Measurements from ENCODE around the gene ERCC8.

DNA sequence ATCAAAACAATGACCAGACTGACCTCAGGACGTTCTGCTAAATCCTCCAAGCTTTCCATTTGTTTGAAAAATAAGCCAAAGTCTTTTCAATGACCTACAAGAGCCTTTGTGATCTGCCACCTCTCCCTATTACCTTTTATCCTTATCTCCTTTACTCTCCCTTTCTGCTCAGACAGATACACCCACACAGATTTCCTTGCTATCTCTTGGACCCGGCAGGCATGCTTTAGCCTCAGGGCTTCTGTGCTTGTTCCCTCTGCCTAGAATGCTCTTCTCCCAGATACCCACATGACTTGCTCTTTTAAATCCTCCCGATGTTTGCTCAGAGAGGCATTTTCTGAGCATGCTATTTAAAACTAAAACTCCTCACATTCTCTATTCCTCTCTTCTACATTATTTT is 91.9 kb downstream of the ERCC8 start:
- no peak for TF ChIP-seq CTCF (IDR thresholded peaks at IDR 0.05; ENCODE audit: low read depth, low read length, missing input control)
- TF ChIP-seq REST (IDR thresholded peaks at IDR 0.05) = no peak
- TF ChIP-seq, protein P1, sequence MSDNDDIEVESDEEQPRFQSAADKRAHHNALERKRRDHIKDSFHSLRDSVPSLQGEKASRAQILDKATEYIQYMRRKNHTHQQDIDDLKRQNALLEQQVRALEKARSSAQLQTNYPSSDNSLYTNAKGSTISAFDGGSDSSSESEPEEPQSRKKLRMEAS (IDR thresholded peaks at IDR 0.05) = no peak
- no peak for TF ChIP-seq SP1 (IDR thresholded peaks at IDR 0.05)
- TF ChIP-seq, protein P2, sequence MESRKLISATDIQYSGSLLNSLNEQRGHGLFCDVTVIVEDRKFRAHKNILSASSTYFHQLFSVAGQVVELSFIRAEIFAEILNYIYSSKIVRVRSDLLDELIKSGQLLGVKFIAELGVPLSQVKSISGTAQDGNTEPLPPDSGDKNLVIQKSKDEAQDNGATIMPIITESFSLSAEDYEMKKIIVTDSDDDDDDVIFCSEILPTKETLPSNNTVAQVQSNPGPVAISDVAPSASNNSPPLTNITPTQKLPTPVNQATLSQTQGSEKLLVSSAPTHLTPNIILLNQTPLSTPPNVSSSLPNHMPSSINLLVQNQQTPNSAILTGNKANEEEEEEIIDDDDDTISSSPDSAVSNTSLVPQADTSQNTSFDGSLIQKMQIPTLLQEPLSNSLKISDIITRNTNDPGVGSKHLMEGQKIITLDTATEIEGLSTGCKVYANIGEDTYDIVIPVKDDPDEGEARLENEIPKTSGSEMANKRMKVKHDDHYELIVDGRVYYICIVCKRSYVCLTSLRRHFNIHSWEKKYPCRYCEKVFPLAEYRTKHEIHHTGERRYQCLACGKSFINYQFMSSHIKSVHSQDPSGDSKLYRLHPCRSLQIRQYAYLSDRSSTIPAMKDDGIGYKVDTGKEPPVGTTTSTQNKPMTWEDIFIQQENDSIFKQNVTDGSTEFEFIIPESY (IDR thresholded peaks at IDR 0.05) = no peak
- no peak for TF ChIP-seq TAF1 (conservative IDR thresholded peaks at IDR 0.05)
- TF ChIP-seq FOXA2 (IDR thresholded peaks at IDR 0.05) = no peak
- TF ChIP-seq, protein P3, sequence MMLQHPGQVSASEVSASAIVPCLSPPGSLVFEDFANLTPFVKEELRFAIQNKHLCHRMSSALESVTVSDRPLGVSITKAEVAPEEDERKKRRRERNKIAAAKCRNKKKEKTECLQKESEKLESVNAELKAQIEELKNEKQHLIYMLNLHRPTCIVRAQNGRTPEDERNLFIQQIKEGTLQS (IDR thresholded peaks at IDR 0.05) = no peak
- no peak for TF ChIP-seq JUND (IDR thresholded peaks at IDR 0.05)
- TF ChIP-seq RAD21 (IDR thresholded peaks at IDR 0.05) = no peak
- no peak for TF ChIP-seq YY1 (IDR thresholded peaks at IDR 0.05)

All from liver (tissue), 3 donors.